Neural progenitor cell (in vitro differentiated cells): ENCODE measurements around the gene HLF. TPM values are rescaled to one million over a fixed set of nuclear protein-coding genes. Genes with fewer than 3 reads are reported as not detected.

Source experiments
- DNase-seq: peaks from one replicate; pipeline ENCODE4 v3.0.0-alpha.2; 2016; ENCODE audit warnings: low spot score
- H2AFZ ChIP-seq: fragments of 200-600 bp; sonication (generic); replicated peaks from 2 replicates; pipeline ENCODE4 v1.6.1; 2016; ENCODE audit warnings: antibody characterized with exemption
- H3F3A ChIP-seq: fragments of 200-600 bp; sonication (generic); 2 replicates; pipeline ENCODE4 v1.6.1; 2016; ENCODE audit warnings: antibody characterized with exemption, low read depth
- H3K27ac ChIP-seq: fragments of 200-600 bp; sonication (generic); 2 replicates; pipeline ENCODE4 v1.5.1; 2016; ENCODE audit warnings: mild to moderate bottlenecking
- H3K27me3 ChIP-seq: fragments of 200-600 bp; sonication (generic); 2 replicates; pipeline ENCODE4 v1.6.1; 2016; ENCODE audit warnings: mild to moderate bottlenecking, moderate library complexity
- H3K36me3 ChIP-seq: fragments of 200-600 bp; sonication (generic); 2 replicates; pipeline ENCODE4 v1.5.1; 2016
- H3K4me1 ChIP-seq: fragments of 200-600 bp; sonication (generic); 2 replicates; pipeline ENCODE4 v1.6.1; 2016; ENCODE audit warnings: mixed run types
- H3K4me2 ChIP-seq: fragments of 200-600 bp; sonication (generic); 2 replicates; pipeline ENCODE4 v1.6.1; 2016
- H3K4me3 ChIP-seq: fragments of 200-600 bp; sonication (generic); 2 replicates; pipeline ENCODE4 v1.5.1; 2016
- H3K79me2 ChIP-seq: fragments of 200-600 bp; sonication (generic); 2 replicates; pipeline ENCODE4 v1.6.1; 2016; ENCODE audit warnings: low read depth
- H3K9ac ChIP-seq: fragments of 200-600 bp; sonication (generic); 2 replicates; pipeline ENCODE4 v1.6.1; 2016
- H3K9me3 ChIP-seq: fragments of 200-600 bp; sonication (generic); 2 replicates; pipeline ENCODE4 v1.5.1; 2016; ENCODE audit warnings: low read depth
- H4K20me1 ChIP-seq: fragments of 200-600 bp; sonication (generic); 2 replicates; pipeline ENCODE4 v1.6.1; 2016; ENCODE audit warnings: low read depth
- H3K27ac Mint-ChIP-seq: 3 replicates; pipeline ENCODE4 v1.8.0; 2021; ENCODE audit warnings: mixed read lengths
- H3K27me3 Mint-ChIP-seq: 2 replicates; pipeline ENCODE4 v1.8.0; 2022; ENCODE audit warnings: low read depth, mild to moderate bottlenecking, inconsistent platforms, moderate library complexity, mixed read lengths; ENCODE audit not compliant: insufficient read depth
- H3K36me3 Mint-ChIP-seq: 3 replicates; pipeline ENCODE4 v1.8.0; 2021; ENCODE audit warnings: mixed read lengths
- H3K4me1 Mint-ChIP-seq: 3 replicates; pipeline ENCODE4 v1.8.0; 2021; ENCODE audit warnings: mixed read lengths
- H3K4me3 Mint-ChIP-seq: 3 replicates; pipeline ENCODE4 v1.8.0; 2021; ENCODE audit warnings: mild to moderate bottlenecking, moderate library complexity, mixed read lengths
- H3K9me3 Mint-ChIP-seq: 3 replicates; pipeline ENCODE4 v1.8.0; 2020; ENCODE audit warnings: mixed read lengths
- EZH2 ChIP-seq: fragments of 200-600 bp; sonication (generic); IDR thresholded peaks from 2 replicates; pipeline ENCODE4 v1.6.1; 2017; ENCODE audit warnings: antibody characterized with exemption, mild to moderate bottlenecking, moderate library complexity
- EZH2phosphoT487 ChIP-seq: fragments of 200-600 bp; sonication (generic); IDR thresholded peaks from 2 replicates; pipeline ENCODE4 v1.6.1; 2017; ENCODE audit warnings: antibody characterized with exemption
- total RNA-seq: library from RNA; depleted of rRNA; stranded (reverse); fragments of >200 nt; gene quantifications from 2 replicates; pipeline ENCODE4 v1.2.3, GENCODE V29; 2015; ENCODE audit warnings: low replicate concordance
- TF ChIP-seq, protein P1 (sequence below): fragments of 200-600 bp; sonication (generic); IDR thresholded peaks from 2 replicates; pipeline ENCODE4 v1.5.1; 2017; ENCODE audit warnings: antibody characterized with exemption, mild to moderate bottlenecking

The HLF gene
- total RNA-seq, 1 donor from 2014 or later: 0.11 TPM

DNA sequence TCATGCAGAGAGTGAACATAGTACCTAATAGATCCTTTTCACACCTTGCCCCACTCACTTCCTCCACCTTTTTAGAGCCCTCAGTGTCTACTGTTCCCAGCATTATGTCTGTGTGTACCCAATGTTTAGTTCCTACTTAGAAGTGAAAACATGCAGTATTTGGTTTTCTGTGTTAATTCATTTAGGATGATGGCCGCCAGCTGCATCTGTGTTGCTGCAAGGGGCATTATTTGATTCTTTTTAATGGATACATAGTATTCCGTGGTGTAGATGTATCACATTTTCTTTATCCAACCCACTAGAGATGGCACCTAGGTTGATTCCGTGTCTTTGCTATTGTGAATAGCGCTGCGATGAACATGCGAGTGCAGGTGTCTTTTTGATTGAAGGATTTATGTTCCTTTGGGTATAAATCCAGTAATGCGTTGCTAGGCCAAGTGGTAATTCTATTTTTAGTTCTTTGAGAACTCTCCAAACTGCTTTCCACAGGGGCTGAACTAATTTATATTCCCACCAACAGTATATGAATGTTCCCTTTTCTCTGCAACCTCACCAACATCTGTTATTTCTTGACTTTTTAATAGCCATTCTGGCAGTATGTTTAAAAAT is 47.1 kb downstream of the HLF start:
- no peak overlapping the region for H3K4me3 ChIP-seq
- Mint-ChIP-seq H3K9me3 (no peaks in the 10 kb centered on the region), H3K4me1 (no peaks in the 10 kb centered on the region), H3K27me3 (peaks cover 2% of the 10 kb centered on the region), H3K36me3 (no peaks in the 10 kb centered on the region), H3K4me3 (no peak overlapping the region), H3K27ac (no peak overlapping the region)
- no peaks in the 10 kb centered on the region for H3K4me1 ChIP-seq
- no peaks in the 10 kb centered on the region for H3F3A ChIP-seq
- H3K27ac ChIP-seq: no peak overlapping the region
- no peak overlapping the region for H2AFZ ChIP-seq
- no peak overlapping the region for H3K4me2 ChIP-seq
- no peaks in the 10 kb centered on the region for H3K27me3 ChIP-seq
- DNase-seq: no peak
- H3K36me3 ChIP-seq: no peaks in the 10 kb centered on the region
- TF ChIP-seq EZH2 (no peak), EZH2phosphoT487 (no peak)
- TF ChIP-seq, protein P1, sequence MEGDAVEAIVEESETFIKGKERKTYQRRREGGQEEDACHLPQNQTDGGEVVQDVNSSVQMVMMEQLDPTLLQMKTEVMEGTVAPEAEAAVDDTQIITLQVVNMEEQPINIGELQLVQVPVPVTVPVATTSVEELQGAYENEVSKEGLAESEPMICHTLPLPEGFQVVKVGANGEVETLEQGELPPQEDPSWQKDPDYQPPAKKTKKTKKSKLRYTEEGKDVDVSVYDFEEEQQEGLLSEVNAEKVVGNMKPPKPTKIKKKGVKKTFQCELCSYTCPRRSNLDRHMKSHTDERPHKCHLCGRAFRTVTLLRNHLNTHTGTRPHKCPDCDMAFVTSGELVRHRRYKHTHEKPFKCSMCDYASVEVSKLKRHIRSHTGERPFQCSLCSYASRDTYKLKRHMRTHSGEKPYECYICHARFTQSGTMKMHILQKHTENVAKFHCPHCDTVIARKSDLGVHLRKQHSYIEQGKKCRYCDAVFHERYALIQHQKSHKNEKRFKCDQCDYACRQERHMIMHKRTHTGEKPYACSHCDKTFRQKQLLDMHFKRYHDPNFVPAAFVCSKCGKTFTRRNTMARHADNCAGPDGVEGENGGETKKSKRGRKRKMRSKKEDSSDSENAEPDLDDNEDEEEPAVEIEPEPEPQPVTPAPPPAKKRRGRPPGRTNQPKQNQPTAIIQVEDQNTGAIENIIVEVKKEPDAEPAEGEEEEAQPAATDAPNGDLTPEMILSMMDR: no peak
- H3K79me2 ChIP-seq: no peaks in the 10 kb centered on the region
- no peak overlapping the region for H3K9ac ChIP-seq
- H4K20me1 ChIP-seq: no peaks in the 10 kb centered on the region
- no peaks in the 10 kb centered on the region for H3K9me3 ChIP-seq

DNA sequence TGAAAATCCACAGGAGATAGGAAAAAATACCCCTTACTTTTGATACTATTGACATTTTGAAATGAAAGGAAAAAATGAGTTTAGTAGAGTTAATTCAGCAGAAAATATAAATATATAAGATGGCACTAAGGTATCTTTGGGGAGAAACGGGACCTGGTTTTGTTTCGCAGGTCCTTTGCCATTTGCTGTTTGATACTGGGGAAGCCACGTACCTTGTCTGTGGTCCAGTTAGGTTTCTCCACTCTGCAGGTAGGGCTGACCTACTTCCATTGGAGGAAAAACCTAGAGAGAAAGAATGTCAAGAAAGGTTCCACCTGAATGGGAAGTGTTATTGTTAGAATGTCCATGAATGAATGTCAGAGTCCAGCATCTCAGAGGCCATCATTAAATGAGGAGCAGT is 48.1 kb downstream of the HLF start:
- no peaks in the 10 kb centered on the region for H3K36me3 Mint-ChIP-seq
- H3K4me3 Mint-ChIP-seq: no peak overlapping the region
- TF ChIP-seq EZH2phosphoT487 (no peak), EZH2 (no peak)
- TF ChIP-seq, protein P1: no peak
- no peak overlapping the region for H3K27ac Mint-ChIP-seq
- Histone ChIP-seq H4K20me1 (no peaks in the 10 kb centered on the region), H3K4me3 (no peak overlapping the region), H2AFZ (no peak overlapping the region), H3K4me1 (no peaks in the 10 kb centered on the region), H3K27me3 (no peaks in the 10 kb centered on the region), H3K4me2 (no peak overlapping the region), H3K27ac (no peak overlapping the region), H3K79me2 (no peaks in the 10 kb centered on the region), H3K9me3 (no peaks in the 10 kb centered on the region), H3K36me3 (no peaks in the 10 kb centered on the region), H3F3A (no peaks in the 10 kb centered on the region), H3K9ac (no peak overlapping the region)
- no peaks in the 10 kb centered on the region for H3K4me1 Mint-ChIP-seq
- H3K9me3 Mint-ChIP-seq: no peaks in the 10 kb centered on the region
- H3K27me3 Mint-ChIP-seq: peaks cover 2% of the 10 kb centered on the region
- no peak for DNase-seq

DNA sequence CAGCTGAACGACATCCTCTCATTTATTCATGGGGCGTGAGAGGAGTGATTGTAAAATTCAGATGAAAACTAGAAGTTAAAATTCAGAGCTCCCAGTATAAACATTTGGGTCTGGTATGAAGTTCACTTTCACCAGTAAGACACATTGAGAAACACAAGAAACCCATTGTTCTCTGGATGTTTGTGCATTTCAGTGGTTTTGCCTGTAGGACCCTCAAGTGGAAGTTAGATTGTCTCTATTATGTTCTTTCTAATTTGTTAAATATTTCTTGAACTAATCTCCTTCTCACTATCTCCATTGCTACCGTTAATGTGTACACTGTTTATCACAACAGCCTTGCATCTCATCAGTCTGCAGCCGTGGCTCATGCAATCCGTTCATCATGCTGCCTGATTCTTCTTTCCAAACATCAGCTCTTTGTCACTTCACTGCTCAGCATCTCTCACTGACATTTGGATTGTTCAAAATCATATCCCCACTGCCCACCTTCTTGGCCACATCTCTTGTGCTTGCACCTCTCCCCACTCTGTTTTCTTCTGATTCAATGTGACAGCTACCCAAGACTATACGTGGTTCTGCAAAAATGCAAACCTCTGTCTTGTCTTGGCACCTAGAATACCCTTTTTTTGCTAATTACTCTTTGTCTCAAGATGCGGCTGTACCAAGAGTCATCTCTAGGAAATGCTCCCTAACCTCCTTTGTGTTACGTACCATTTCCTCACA is 49.5 kb downstream of the HLF start:
- no peak overlapping the region for H3K4me3 Mint-ChIP-seq
- Histone ChIP-seq H4K20me1 (no peaks in the 10 kb centered on the region), H3K9me3 (no peaks in the 10 kb centered on the region), H3K27me3 (no peaks in the 10 kb centered on the region), H3K4me3 (no peak overlapping the region), H2AFZ (no peak overlapping the region), H3K36me3 (no peaks in the 10 kb centered on the region), H3K9ac (no peak overlapping the region), H3F3A (no peaks in the 10 kb centered on the region), H3K4me1 (no peaks in the 10 kb centered on the region), H3K27ac (no peak overlapping the region), H3K4me2 (no peak overlapping the region), H3K79me2 (no peaks in the 10 kb centered on the region)
- TF ChIP-seq EZH2: no peak
- no peak for TF ChIP-seq EZH2phosphoT487
- TF ChIP-seq, protein P1: no peak
- H3K27ac Mint-ChIP-seq: no peak overlapping the region
- no peaks in the 10 kb centered on the region for H3K36me3 Mint-ChIP-seq
- no peaks in the 10 kb centered on the region for H3K9me3 Mint-ChIP-seq
- no peaks in the 10 kb centered on the region for H3K27me3 Mint-ChIP-seq
- no peak for DNase-seq
- H3K4me1 Mint-ChIP-seq: no peaks in the 10 kb centered on the region
